Keratinocyte (primary cell): ENCODE results near the gene SS18L1. TPM values are rescaled to one million over a fixed set of nuclear protein-coding genes. Genes with fewer than 3 reads are reported as not detected.

ENCODE experiments used
- DNase-seq: peaks from one replicate; pipeline ENCODE4 v3.0.0-alpha.2; 2011; ENCODE audit warnings: low read depth, missing footprints, low spot score
- FAIRE-seq: peaks from 2 replicates; lab custom pipeline; 2011; peaks lifted over from hg19 to GRCh38; lab: Jason Lieb, UNC
- H2AFZ ChIP-seq: 2 replicates; pipeline ENCODE4 v1.6.0; 2012; ENCODE audit warnings: low read length, control low read depth, inconsistent platforms; ENCODE audit not compliant: control insufficient read depth
- H3K27ac ChIP-seq: 2 replicates; pipeline ENCODE4 v1.5.1; 2011; ENCODE audit warnings: low read length; ENCODE audit not compliant: control insufficient read depth, insufficient read depth
- H3K27me3 ChIP-seq: 3 replicates; pipeline ENCODE4 v1.6.0; 2011; ENCODE audit warnings: low read length; ENCODE audit not compliant: control insufficient read depth, insufficient read depth; ENCODE audit errors: extremely low read depth
- H3K36me3 ChIP-seq, 2 experiments: 2 replicates in 1 of 2; 3 replicates in 1 of 2; pipeline ENCODE4 v1.5.1; 2011; ENCODE audit warnings: low read length in 2 of 2, mild to moderate bottlenecking in 1 of 2; ENCODE audit not compliant: control insufficient read depth in 2 of 2, insufficient read depth in 2 of 2; ENCODE audit errors: extremely low read depth in 1 of 2
- H3K4me1 ChIP-seq: 3 replicates; pipeline ENCODE4 v1.5.1; 2011; ENCODE audit warnings: low read length; ENCODE audit not compliant: control insufficient read depth, insufficient read depth; ENCODE audit errors: extremely low read depth
- H3K4me2 ChIP-seq: 3 replicates; pipeline ENCODE4 v1.6.0; 2011; ENCODE audit warnings: low read depth, low read length; ENCODE audit not compliant: control insufficient read depth, insufficient read depth; ENCODE audit errors: extremely low read depth
- H3K4me3 ChIP-seq, 3 experiments: fragments of 200-600 bp in 1 of 3; sonication (generic) in 1 of 3; 2 replicates in 2 of 3; 3 replicates in 1 of 3; pipeline ENCODE4 v1.5.1; 2011 to 2016; ENCODE audit warnings: low read length in 3 of 3, mild to moderate bottlenecking in 3 of 3, control low read depth in 2 of 3, inconsistent platforms in 1 of 3, low read depth in 1 of 3, mixed read lengths in 1 of 3, mixed run types in 1 of 3, moderate library complexity in 1 of 3; ENCODE audit not compliant: control insufficient read depth in 2 of 3, insufficient read depth in 2 of 3; ENCODE audit errors: extremely low read depth in 1 of 3
- H3K79me2 ChIP-seq: 2 replicates; pipeline ENCODE4 v1.6.0; 2012; ENCODE audit warnings: low read length; ENCODE audit not compliant: control insufficient read depth, insufficient read depth
- H3K9ac ChIP-seq: 3 replicates; pipeline ENCODE4 v1.6.0; 2011; ENCODE audit warnings: low read length; ENCODE audit not compliant: control insufficient read depth, insufficient read depth; ENCODE audit errors: extremely low read depth
- H3K9me1 ChIP-seq: 3 replicates; pipeline ENCODE4 v1.6.0; 2011; ENCODE audit warnings: low read length; ENCODE audit not compliant: control insufficient read depth, insufficient read depth; ENCODE audit errors: extremely low read depth
- H3K9me3 ChIP-seq: 2 replicates; pipeline ENCODE4 v1.5.1; 2012; ENCODE audit warnings: low read depth, low read length; ENCODE audit not compliant: control insufficient read depth
- H4K20me1 ChIP-seq: 3 replicates; pipeline ENCODE4 v1.6.0; 2011; ENCODE audit warnings: low read length; ENCODE audit not compliant: control insufficient read depth, insufficient read depth; ENCODE audit errors: extremely low read depth
- EZH2 ChIP-seq: IDR thresholded peaks from one replicate; pipeline ENCODE4 v1.6.1; 2012; ENCODE audit warnings: inconsistent platforms, mild to moderate bottlenecking, low read length, moderate library complexity
- dilution Hi-C: fragments of 300-500 bp; cut with MboI; formaldehyde crosslinking; loops from one replicate; pipeline ENCODE4 v1.7.0; 2020; ENCODE audit warnings: low sequenced_read_pairs; ENCODE audit not compliant: extremely low pct_ligation_motif_present
- polyA plus RNA-seq, 5 experiments: library from polyadenylated mRNA; depleted of rRNA in 3 of 5; stranded (reverse) in 3 of 5; stranded (forward) in 1 of 5; unstranded in 1 of 5; fragments of >200 nt; gene quantifications; 1 replicate in 1 of 5; 2 replicates in 3 of 5; 3 replicates in 1 of 5; pipeline versions ENCODE4 v1.2.1 to v1.2.3, GENCODE V29; 2011 to 2012; ENCODE audit warnings: missing spikeins in 2 of 5, low read depth in 1 of 5, low replicate concordance in 1 of 5
- TF ChIP-seq, protein P1 (sequence below), 3 experiments: IDR thresholded peaks in 1 of 3; conservative IDR thresholded peaks in 1 of 3; optimal IDR thresholded peaks in 1 of 3; 2 replicates in 2 of 3; 3 replicates in 1 of 3; pipeline versions ENCODE3 to v1.5.1; 2011; ENCODE audit warnings: low read length in 3 of 3, mild to moderate bottlenecking in 3 of 3, moderate library complexity in 2 of 3, control low read depth in 1 of 3, inconsistent platforms in 1 of 3; ENCODE audit not compliant: insufficient read depth in 2 of 3; ENCODE audit errors: extremely low read depth in 1 of 3

The SS18L1 gene
- polyA plus RNA-seq, 1 donor (not counting 4 experiments of a cell fraction or from before 2014, with no cell fraction given) = 9.4 TPM

DNA sequence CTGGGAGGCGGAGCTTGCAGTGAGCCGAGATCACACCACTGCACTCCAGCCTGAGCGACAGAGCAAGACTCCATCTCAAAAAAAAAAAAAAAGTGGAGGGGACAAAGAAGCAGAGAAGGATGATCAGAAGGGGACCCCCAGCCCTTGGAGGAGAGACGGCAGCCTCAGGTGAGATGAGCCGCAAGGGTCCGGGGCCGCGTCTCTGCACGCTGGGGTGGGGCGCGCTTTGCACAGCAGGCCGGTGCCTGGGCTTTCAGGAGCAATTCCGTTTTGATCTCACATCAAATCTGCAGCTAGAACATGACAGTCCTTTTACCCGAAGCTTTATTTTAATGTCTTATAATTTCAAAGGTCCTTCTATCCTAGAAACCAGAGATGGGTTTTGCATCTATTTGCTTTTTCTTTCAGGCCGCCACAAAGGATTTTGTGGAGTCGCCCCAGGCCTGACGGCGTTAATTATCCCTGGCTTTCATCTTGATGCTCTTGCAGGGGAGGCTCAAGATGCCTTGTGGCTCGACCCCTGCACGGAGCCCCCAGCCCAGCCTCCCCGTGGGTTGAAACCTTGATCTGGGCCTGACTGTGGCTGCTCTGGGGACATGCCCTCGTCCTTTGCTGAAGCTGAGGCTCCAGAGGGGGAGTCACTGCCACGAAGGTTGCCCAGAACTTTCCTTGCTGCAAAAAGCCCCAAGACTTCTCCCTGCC is 59.3 kb downstream of the SS18L1 start:
- H3K9me3 ChIP-seq = no peaks in the 10 kb centered on the region
- no peak overlapping the region for H3K4me2 ChIP-seq
- no peak for TF ChIP-seq EZH2
- TF ChIP-seq, protein P1, sequence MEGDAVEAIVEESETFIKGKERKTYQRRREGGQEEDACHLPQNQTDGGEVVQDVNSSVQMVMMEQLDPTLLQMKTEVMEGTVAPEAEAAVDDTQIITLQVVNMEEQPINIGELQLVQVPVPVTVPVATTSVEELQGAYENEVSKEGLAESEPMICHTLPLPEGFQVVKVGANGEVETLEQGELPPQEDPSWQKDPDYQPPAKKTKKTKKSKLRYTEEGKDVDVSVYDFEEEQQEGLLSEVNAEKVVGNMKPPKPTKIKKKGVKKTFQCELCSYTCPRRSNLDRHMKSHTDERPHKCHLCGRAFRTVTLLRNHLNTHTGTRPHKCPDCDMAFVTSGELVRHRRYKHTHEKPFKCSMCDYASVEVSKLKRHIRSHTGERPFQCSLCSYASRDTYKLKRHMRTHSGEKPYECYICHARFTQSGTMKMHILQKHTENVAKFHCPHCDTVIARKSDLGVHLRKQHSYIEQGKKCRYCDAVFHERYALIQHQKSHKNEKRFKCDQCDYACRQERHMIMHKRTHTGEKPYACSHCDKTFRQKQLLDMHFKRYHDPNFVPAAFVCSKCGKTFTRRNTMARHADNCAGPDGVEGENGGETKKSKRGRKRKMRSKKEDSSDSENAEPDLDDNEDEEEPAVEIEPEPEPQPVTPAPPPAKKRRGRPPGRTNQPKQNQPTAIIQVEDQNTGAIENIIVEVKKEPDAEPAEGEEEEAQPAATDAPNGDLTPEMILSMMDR (optimal IDR thresholded peaks at IDR 0.05 in 1 of 3, IDR thresholded peaks at IDR 0.05 in 1 of 3, conservative IDR thresholded peaks at IDR 0.05 in 1 of 3; ENCODE audit: extremely low read depth in 1 of 3, insufficient read depth in 2 of 3, low read length in 3 of 3) = no peak
- no peak for DNase-seq
- no peak overlapping the region for H3K9ac ChIP-seq
- no peaks in the 10 kb centered on the region for H4K20me1 ChIP-seq
- dilution Hi-C loops = no loop called here
- no peaks in the 10 kb centered on the region for H3K9me1 ChIP-seq
- H3K36me3 ChIP-seq = peaks cover 24 to 30% of the 10 kb centered on the region in 2 experiments
- FAIRE-seq = no peak
- no peaks in the 10 kb centered on the region for H3K79me2 ChIP-seq
- H3K27ac ChIP-seq = no peak overlapping the region
- no peaks in the 10 kb centered on the region for H3K4me1 ChIP-seq
- H2AFZ ChIP-seq = no peak overlapping the region
- no peaks in the 10 kb centered on the region for H3K27me3 ChIP-seq
- no peak overlapping the region for H3K4me3 ChIP-seq

DNA sequence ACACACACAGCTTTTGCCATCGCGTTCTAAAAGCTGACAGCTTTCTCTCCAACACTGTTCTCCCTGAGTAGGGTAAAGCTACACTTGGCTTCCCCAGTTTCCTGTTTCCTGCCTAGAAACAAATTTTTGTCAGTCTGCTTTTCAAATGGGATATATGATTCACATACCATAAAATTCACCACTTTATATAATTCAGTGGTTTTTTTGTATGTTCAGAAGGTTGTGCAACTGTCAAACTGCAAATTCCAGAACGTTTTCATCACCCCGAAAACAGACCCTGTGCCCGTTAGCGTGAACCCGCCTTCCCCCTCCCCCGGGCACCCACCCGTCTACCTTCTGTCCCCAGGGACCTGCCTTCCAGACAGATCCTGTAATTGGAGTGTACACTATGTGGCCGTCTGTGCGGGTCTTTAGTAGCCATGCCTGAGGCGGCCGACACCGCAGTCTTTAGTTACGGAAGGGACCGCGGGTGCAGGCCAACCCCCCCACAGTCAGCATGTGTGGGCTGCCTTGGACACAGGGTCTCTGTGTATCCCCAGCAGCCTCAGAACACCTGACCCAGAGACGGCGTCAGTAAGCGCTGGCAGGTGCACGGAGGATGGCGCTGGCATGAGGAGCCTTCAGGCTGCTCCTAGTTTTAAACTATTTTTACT is 59.9 kb downstream of the SS18L1 start:
- no peak overlapping the region for H3K27ac ChIP-seq
- DNase-seq (no peak), FAIRE-seq (no peak)
- H3K36me3 ChIP-seq = peaks cover 17 to 24% of the 10 kb centered on the region in 2 experiments
- no peaks in the 10 kb centered on the region for H4K20me1 ChIP-seq
- no peak overlapping the region for H3K4me3 ChIP-seq
- H3K9me3 ChIP-seq = no peaks in the 10 kb centered on the region
- H3K4me1 ChIP-seq = no peaks in the 10 kb centered on the region
- H3K79me2 ChIP-seq = no peaks in the 10 kb centered on the region
- H3K27me3 ChIP-seq = no peaks in the 10 kb centered on the region
- H2AFZ ChIP-seq = no peak overlapping the region
- TF ChIP-seq, protein P1 (optimal IDR thresholded peaks at IDR 0.05 in 1 of 3, IDR thresholded peaks at IDR 0.05 in 1 of 3, conservative IDR thresholded peaks at IDR 0.05 in 1 of 3; ENCODE audit: extremely low read depth in 1 of 3, insufficient read depth in 2 of 3, low read length in 3 of 3) = no peak
- TF ChIP-seq EZH2 = no peak
- no peaks in the 10 kb centered on the region for H3K9me1 ChIP-seq
- H3K9ac ChIP-seq = no peak overlapping the region
- dilution Hi-C loops = no loop called here
- no peak overlapping the region for H3K4me2 ChIP-seq
